ENCODE data around the gene DHRS1.
A peak's percentile ranks its signal among the peaks of the same experiment; 100 is the strongest.
"Not testable (repeated sequence)": the region's sequence is repeated elsewhere in the genome, so short reads cannot be mapped to it uniquely, and the experiment has no call there.

DHRS1 gene

GRCh38 chr14:24327914-24328313 lies 28.3 kb upstream of the DHRS1 start:
- DNase-seq (ENCODE audit: low spot score): not testable (repeated sequence)

- DNase-seq (ENCODE audit: low spot score): no peak
Measured at GRCh38 chr14:24327303-24327702, 27.7 kb upstream of the DHRS1 start.

- no peak for DNase-seq (ENCODE audit: low spot score)
Measured at GRCh38 chr14:24325963-24326362, 26.4 kb upstream of the DHRS1 start.

- DNase-seq (ENCODE audit: low spot score): no peak
Measured at GRCh38 chr14:24325041-24325530, 25.5 kb upstream of the DHRS1 start.

- DNase-seq (ENCODE audit: low spot score): no peak
Measured at GRCh38 chr14:24324024-24324423, 24.4 kb upstream of the DHRS1 start.

- no peak for DNase-seq (ENCODE audit: low spot score)
Measured at GRCh38 chr14:24323341-24323740, 23.8 kb upstream of the DHRS1 start.

GRCh38 chr14:24322672-24323071 lies 23.1 kb upstream of the DHRS1 start:
- no peak for DNase-seq (ENCODE audit: low spot score)

- no peak for DNase-seq (ENCODE audit: low spot score)
Measured at GRCh38 chr14:24321212-24321975, 21.8 kb upstream of the DHRS1 start.

GRCh38 chr14:24317141-24317928 lies 17.8 kb upstream of the DHRS1 start:
- no peak for DNase-seq (ENCODE audit: low spot score)

- no peak for DNase-seq (ENCODE audit: low spot score)
Measured at GRCh38 chr14:24316597-24316950, 17.0 kb upstream of the DHRS1 start.

- no peak for DNase-seq (ENCODE audit: low spot score)
Measured at GRCh38 chr14:24315807-24316596, 16.4 kb upstream of the DHRS1 start.

- no peak for DNase-seq (ENCODE audit: low spot score)
Measured at GRCh38 chr14:24315243-24315806, 15.7 kb upstream of the DHRS1 start.

GRCh38 chr14:24314377-24315193 lies 15.0 kb upstream of the DHRS1 start:
- DNase-seq (ENCODE audit: low spot score): no peak

- no peak for DNase-seq (ENCODE audit: low spot score)
Measured at GRCh38 chr14:24313913-24314312, 14.3 kb upstream of the DHRS1 start.

- DNase-seq (ENCODE audit: low spot score): no peak
Measured at GRCh38 chr14:24312736-24313507, 13.3 kb upstream of the DHRS1 start.

GRCh38 chr14:24311837-24312615 lies 12.4 kb upstream of the DHRS1 start:
- no peak for DNase-seq (ENCODE audit: low spot score)

GRCh38 chr14:24310646-24311604 lies 11.3 kb upstream of the DHRS1 start, which contains the start of gene LTB4R:
Gene LTB4R, plus strand, starts transcription at chr14:24311502. Its CDS starts 4,150 bp downstream, at chr14:24315652.
- peak; percentile 55 for DNase-seq (ENCODE audit: low spot score)

GRCh38 chr14:24310265-24310645 lies 10.7 kb upstream of the DHRS1 start:
- DNase-seq (ENCODE audit: low spot score): no peak

Measured in globus pallidus (tissue), 1 donor.